Fibroblast of mammary gland (primary cell): ENCODE data around the gene PRKN.

Source experiments
- DNase-seq: peaks from one replicate; pipeline ENCODE4 v3.0.0-alpha.2; 2010; ENCODE audit warnings: low read depth
- H3K4me3 ChIP-seq: 2 replicates; pipeline ENCODE4 v1.5.1; 2011; ENCODE audit warnings: low read depth, mild to moderate bottlenecking, low read length, moderate library complexity; ENCODE audit not compliant: control insufficient read depth
- TF ChIP-seq, protein P1 (sequence below): conservative IDR thresholded peaks from 2 replicates; pipeline ENCODE4 v1.5.1; 2011; ENCODE audit warnings: low read depth, low read length, inconsistent platforms; ENCODE audit not compliant: control insufficient read depth, insufficient read depth

Gene PRKN

GRCh38 chr6:161959072-161959471 is 768.5 kb downstream of the PRKN start:
- TF ChIP-seq, protein P1, sequence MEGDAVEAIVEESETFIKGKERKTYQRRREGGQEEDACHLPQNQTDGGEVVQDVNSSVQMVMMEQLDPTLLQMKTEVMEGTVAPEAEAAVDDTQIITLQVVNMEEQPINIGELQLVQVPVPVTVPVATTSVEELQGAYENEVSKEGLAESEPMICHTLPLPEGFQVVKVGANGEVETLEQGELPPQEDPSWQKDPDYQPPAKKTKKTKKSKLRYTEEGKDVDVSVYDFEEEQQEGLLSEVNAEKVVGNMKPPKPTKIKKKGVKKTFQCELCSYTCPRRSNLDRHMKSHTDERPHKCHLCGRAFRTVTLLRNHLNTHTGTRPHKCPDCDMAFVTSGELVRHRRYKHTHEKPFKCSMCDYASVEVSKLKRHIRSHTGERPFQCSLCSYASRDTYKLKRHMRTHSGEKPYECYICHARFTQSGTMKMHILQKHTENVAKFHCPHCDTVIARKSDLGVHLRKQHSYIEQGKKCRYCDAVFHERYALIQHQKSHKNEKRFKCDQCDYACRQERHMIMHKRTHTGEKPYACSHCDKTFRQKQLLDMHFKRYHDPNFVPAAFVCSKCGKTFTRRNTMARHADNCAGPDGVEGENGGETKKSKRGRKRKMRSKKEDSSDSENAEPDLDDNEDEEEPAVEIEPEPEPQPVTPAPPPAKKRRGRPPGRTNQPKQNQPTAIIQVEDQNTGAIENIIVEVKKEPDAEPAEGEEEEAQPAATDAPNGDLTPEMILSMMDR = no peak
- H3K4me3 ChIP-seq = no peak overlapping the region
- DNase-seq = no peak

GRCh38 chr6:161956082-161956481 is 771.5 kb downstream of the PRKN start:
- no peak overlapping the region for H3K4me3 ChIP-seq
- TF ChIP-seq, protein P1 = no peak

GRCh38 chr6:161954699-161955276 is 772.8 kb downstream of the PRKN start:
- DNase-seq = no peak
- TF ChIP-seq, protein P1 = no peak

More at GRCh38 chr6:161956082-161956481, 771.5 kb downstream of the PRKN start:
- no peak for DNase-seq

DNA sequence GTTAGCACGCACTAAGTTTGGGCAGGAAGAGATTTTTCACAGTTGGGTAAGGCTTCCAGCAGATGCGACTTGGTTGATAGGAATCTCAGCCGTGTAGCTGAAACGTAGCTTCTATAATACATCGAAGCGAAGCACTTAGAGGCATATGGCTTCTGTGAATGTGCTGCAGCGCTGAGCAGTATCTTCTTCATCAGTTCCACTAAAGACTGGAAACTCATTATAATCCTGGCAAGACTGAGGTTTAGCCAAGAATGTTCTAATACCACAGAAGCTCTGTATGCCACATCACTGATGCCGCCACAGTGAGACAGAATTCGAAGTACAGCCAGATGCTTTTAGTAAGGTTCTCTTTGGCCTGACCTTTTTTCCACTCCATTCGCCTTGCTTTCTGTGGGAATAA is 773.5 kb downstream of the PRKN start:
- DNase-seq = no peak
- no peak overlapping the region for H3K4me3 ChIP-seq
- TF ChIP-seq, protein P1 = no peak

More at GRCh38 chr6:161954699-161955276, 772.8 kb downstream of the PRKN start:
- H3K4me3 ChIP-seq = no peak overlapping the region

DNA sequence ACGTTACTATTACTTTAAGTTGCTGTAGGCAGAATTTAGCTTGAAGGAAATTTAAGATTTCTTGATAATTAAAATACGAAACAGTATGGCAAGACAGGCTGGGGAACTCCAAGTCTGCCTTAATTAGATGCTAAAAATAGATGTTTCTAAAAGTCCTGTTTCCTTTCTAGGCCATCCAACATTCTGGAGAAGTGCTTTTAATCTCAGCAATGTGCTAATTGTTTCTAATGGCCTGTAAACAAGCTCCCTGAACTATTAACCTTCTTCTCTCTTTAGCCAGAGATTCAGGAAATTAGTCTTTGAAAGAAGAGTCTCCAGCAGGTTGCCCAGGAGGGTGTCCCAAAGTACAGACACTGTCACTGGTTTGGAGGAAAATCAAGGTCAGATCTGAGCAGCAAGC is 776.4 kb downstream of the PRKN start:
- no peak overlapping the region for H3K4me3 ChIP-seq
- TF ChIP-seq, protein P1 = no peak
- DNase-seq = no peak

GRCh38 chr6:161949531-161949930 is 778.0 kb downstream of the PRKN start:
- H3K4me3 ChIP-seq = no peak overlapping the region
- DNase-seq = peak; percentile 46
- TF ChIP-seq, protein P1 = no peak

- H3K4me3 ChIP-seq = no peak overlapping the region
- DNase-seq = no peak
- TF ChIP-seq, protein P1 = no peak
Measured at GRCh38 chr6:161948462-161948861, 779.1 kb downstream of the PRKN start.
